Thoracic aorta (tissue), 2 donors: ENCODE data around the gene TREX2. TPM values are rescaled to one million over a fixed set of nuclear protein-coding genes. Genes with fewer than 3 reads are reported as not detected.

Source experiments
- ATAC-seq: fragments of 150-250 bp; one replicate; pipeline ENCODE4 v1.8.0; 2017; ENCODE audit warnings: low read depth; ENCODE audit not compliant: insufficient number of reproducible peaks, low FRiP score
- DNase-seq: peaks from one replicate; pipeline ENCODE4 v3.0.0-alpha.2; 2020; ENCODE audit warnings: low spot score
- H3K27ac ChIP-seq, 2 donors: fragments of 200-600 bp; sonication (generic); 1 replicate in 1 of 2; 2 replicates in 1 of 2; pipeline ENCODE4 v1.5.1; 2016; ENCODE audit warnings: mild to moderate bottlenecking in 2 of 2, moderate library complexity in 2 of 2
- H3K27me3 ChIP-seq: fragments of 200-600 bp; sonication (generic); replicated peaks from 2 replicates; pipeline ENCODE4 v1.6.0; 2016; ENCODE audit warnings: mild to moderate bottlenecking; ENCODE audit not compliant: insufficient read depth
- H3K36me3 ChIP-seq: fragments of 200-600 bp; sonication (generic); one replicate; pipeline ENCODE4 v1.5.1; 2016
- H3K4me1 ChIP-seq, 2 donors: fragments of 200-600 bp; sonication (generic); 1 replicate in 1 of 2; 2 replicates in 1 of 2; pipeline versions ENCODE4 v1.5.1 to v1.6.0; 2016; ENCODE audit warnings: low read depth in 2 of 2, mild to moderate bottlenecking in 1 of 2; ENCODE audit not compliant: control insufficient read depth in 1 of 2
- H3K4me3 ChIP-seq: fragments of 200-600 bp; sonication (generic); 2 replicates; pipeline ENCODE4 v1.5.1; 2016; ENCODE audit warnings: mild to moderate bottlenecking
- H3K9me3 ChIP-seq: fragments of 200-600 bp; sonication (generic); 2 replicates; pipeline ENCODE4 v1.5.1; 2016
- CTCF ChIP-seq: fragments of 200-600 bp; sonication (generic); IDR thresholded peaks from one replicate; pipeline ENCODE4 v1.5.1; 2019; ENCODE audit warnings: antibody characterized with exemption
- total RNA-seq, 2 donors: library from RNA; depleted of rRNA; stranded (reverse); fragments of >200 nt; gene quantifications; one replicate each; pipeline versions ENCODE4 v1.1.0 to v1.2.3, GENCODE V29; 2016

The TREX2 gene
- total RNA-seq, 2 donors from 2014 or later: 22.1 to 24.8 TPM

- Histone ChIP-seq H3K27ac (peak overlapping the region; percentile 89 to 95), H3K4me3 (peak overlapping the region; percentile 48), H3K9me3 (no peaks in the 10 kb centered on the region), H3K27me3 (no peaks in the 10 kb centered on the region), H3K4me1 (peaks cover 13 to 99% of the 10 kb centered on the region in 2 donors), H3K36me3 (no peaks in the 10 kb centered on the region)
- ATAC-seq (no peak), DNase-seq (no peak)
- TF ChIP-seq CTCF: no peak
Measured at GRCh38 chrX:153488231-153488914, 42.5 kb upstream of the TREX2 start.

GRCh38 chrX:153487590-153488071 lies 41.8 kb upstream of the TREX2 start:
- H3K9me3 ChIP-seq: no peaks in the 10 kb centered on the region
- H3K27ac ChIP-seq: peak overlapping the region; percentile 89 to 95
- DNase-seq (peak; percentile 54), ATAC-seq (peak; percentile 72)
- no peak for TF ChIP-seq CTCF
- no peaks in the 10 kb centered on the region for H3K36me3 ChIP-seq
- H3K4me3 ChIP-seq: peak overlapping the region; percentile 48
- H3K27me3 ChIP-seq: no peaks in the 10 kb centered on the region
- peaks cover 12 to 95% of the 10 kb centered on the region in 2 donors for H3K4me1 ChIP-seq

- no peak for TF ChIP-seq CTCF
- Histone ChIP-seq H3K36me3 (no peaks in the 10 kb centered on the region), H3K27ac (peak overlapping the region; percentile 89 to 95), H3K4me3 (peak overlapping the region; percentile 48), H3K4me1 (peaks cover 12 to 86% of the 10 kb centered on the region in 2 donors), H3K9me3 (no peaks in the 10 kb centered on the region), H3K27me3 (no peaks in the 10 kb centered on the region)
- no peak for ATAC-seq
- no peak for DNase-seq
Measured at GRCh38 chrX:153486171-153486570, 40.3 kb upstream of the TREX2 start.

- H3K27me3 ChIP-seq: no peaks in the 10 kb centered on the region
- no peak for DNase-seq
Measured at GRCh38 chrX:153485396-153486080, 39.7 kb upstream of the TREX2 start.

More at GRCh38 chrX:153485396-153486080, 39.7 kb upstream of the TREX2 start:
- Histone ChIP-seq H3K9me3 (no peaks in the 10 kb centered on the region), H3K4me3 (no peak overlapping the region), H3K4me1 (peaks cover 12 to 80% of the 10 kb centered on the region in 2 donors), H3K27ac (peak overlapping the region; percentile 89 to 95), H3K36me3 (no peaks in the 10 kb centered on the region)
- TF ChIP-seq CTCF: no peak
- ATAC-seq: no peak
